SKM-1 (cell line): ENCODE results near the gene RADIL.

ENCODE experiments used
- DNase-seq: peaks from one replicate; lab custom pipeline; 2025; ENCODE audit not compliant: unreplicated experiment; lab: John Stamatoyannopoulos, UW

The RADIL gene

GRCh38 chr7:4856336-4857057 is 27.0 kb downstream of the RADIL start:
- no peak for DNase-seq

DNA sequence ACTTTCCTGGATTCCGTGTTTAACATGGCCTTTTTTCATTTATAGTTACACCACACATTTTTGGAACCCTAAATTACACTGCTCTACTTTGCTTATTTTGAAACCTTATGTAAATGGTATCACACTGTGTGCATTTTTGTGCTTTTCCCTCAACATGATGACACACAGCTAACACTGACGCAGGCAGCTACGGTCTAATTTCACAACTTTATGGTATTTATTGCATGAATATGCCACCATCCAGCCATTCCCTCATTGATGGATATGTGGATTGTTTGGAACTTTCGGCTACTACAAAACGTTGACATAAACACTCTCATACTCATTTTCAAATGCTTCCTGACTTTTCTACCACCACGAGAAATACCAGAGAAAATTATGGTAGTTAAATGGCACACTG is 28.6 kb downstream of the RADIL start:
- DNase-seq: no peak

DNA sequence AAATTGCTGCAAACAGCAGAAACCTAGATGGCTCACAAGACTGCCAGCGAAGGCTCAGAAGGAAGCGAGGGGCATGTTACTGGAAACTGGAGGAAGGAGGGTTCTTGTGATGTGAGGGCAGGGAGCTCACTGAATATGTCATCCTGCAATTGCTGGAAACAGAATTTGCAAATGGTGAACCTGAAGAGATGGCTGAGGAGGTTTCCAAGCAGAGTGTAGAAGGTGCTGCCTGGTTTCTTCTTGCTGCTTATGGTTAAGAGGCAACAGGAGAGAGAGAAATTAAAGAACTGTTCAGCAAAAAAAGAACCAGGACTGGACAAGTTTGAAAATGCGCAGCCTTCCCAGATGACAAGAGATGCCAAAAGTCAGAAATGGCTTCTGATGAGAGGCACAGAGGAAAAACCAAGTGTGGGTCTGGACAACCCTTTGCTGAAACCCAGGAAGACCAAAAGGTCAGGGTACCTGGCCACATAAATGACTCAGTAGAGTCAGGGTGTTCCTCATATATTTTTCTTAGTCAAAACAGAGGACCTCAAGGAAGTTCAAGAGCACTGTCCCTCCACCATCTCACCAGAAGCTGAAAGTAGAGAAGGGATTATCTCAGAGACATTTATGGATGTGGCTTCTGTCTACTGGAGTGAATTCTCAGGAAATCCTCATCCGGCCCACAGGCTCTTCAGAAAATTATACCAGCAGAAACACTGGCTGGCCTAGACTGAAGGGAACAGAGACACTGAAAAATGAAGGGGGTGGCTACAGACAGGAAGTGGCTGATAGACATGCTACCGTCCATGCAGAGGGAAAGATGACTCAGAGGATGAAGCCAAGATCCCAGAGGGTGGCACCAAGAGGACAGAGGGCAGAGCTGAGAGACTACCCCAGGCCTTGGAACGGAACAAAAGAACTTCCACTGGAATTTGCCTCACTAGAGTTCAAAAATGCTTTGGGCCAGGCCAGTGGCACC is 31.8 kb downstream of the RADIL start:
- peak; percentile 42 for DNase-seq

- no peak for DNase-seq
Observed at GRCh38 chr7:4850262-4850795, 33.2 kb downstream of the RADIL start.

GRCh38 chr7:4849390-4849789 is 34.1 kb downstream of the RADIL start:
- DNase-seq: no peak

- DNase-seq: no peak
Observed at GRCh38 chr7:4845740-4846142, 37.8 kb downstream of the RADIL start.

DNA sequence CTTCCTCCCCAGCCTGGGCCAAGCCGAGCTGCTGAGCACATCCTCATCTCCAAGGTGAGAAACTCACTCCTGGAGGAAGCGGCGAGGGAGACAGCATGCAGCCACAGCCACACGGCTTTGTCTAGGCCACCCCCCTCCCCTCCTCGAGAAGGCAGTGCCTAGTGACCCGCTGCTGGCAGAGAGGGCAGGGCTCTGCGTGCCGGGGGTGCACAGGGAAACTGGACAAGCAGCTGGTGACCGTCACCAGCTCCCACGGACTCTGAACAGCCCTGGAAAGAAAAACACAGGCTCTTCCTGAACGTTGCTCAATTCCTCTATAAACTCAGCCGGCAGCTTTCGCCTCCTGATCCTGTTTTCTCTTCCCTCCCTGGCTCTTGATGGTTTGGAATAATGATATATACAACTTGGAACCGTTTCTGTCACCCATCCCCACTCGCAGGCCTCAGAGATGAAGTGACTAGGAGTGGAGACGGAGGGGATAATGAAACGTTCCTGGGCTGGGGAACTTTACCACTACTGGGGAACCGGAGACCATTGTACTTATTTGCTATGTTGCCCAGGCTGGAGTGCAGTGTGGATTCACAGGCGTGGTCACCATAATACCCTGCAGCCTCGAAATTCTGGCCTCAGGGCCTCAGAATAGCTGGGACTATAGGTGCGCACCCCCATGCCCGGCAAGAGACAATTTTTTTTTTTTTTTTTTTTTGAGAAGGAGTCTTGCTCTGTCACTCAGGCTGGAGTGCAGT is 41.0 kb downstream of the RADIL start:
- DNase-seq: no peak

DNA sequence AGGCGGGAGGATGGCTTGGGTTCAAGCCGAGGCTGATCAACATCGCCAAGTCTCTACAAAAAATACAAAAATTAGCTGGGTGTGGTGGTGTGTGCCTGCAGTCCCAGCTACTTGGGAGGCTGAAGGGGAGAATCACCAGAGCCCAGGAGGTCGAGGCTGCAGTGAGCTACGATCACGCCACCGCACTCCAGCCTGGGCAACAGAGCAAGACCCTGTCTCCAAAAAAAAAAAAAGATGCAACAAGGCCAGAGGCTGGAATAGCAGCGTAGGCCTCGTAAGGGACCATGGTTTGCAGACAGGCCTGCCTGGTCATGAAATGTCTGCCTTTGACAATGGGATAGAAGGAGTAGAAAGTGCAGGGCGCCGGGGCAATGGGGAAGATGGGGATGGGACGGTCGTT is 41.7 kb downstream of the RADIL start:
- no peak for DNase-seq

- no peak for DNase-seq
Observed at GRCh38 chr7:4841007-4841784, 42.3 kb downstream of the RADIL start.

- DNase-seq: no peak
Observed at GRCh38 chr7:4840079-4840501, 43.4 kb downstream of the RADIL start.

DNA sequence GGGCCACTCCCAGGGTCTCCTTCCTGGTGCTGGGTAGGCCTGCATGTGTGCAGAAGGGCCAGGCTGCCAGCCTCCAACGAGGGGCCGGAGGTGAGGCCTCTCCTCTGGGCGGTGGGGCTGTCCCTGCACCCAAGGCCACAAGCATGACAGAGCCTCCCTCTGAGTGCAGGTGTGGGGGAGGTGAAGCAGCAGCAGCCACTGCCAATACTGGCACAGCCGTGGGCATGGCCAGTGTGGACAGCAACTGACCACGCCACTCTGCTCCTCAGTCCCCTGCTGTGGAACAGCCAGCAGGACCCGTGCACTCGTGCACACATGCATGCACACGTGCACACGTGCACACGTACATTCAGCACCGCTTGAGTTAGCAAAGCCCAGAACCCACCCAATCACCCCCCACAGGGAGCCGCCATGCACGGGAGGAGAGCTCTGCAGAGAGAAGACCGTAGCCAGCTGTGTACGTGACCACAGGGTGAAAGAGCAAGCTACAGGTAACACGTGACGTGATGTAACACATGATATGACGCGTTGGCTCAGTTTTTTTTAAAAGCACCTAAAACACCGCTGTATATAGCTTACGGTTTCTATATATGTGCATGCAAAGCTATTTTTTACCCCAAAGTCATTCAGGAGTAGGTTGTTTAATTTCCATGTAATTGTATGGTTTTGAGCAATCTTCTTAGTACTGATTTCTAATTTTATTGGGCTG is 44.7 kb downstream of the RADIL start:
- no peak for DNase-seq

GRCh38 chr7:4837803-4838625 is 45.5 kb downstream of the RADIL start:
- no peak for DNase-seq

- DNase-seq: no peak
Observed at GRCh38 chr7:4837041-4837802, 46.3 kb downstream of the RADIL start.

- DNase-seq: no peak
Observed at GRCh38 chr7:4836206-4836661, 47.3 kb downstream of the RADIL start.

GRCh38 chr7:4835398-4836205 is 47.9 kb downstream of the RADIL start:
- no peak for DNase-seq

DNA sequence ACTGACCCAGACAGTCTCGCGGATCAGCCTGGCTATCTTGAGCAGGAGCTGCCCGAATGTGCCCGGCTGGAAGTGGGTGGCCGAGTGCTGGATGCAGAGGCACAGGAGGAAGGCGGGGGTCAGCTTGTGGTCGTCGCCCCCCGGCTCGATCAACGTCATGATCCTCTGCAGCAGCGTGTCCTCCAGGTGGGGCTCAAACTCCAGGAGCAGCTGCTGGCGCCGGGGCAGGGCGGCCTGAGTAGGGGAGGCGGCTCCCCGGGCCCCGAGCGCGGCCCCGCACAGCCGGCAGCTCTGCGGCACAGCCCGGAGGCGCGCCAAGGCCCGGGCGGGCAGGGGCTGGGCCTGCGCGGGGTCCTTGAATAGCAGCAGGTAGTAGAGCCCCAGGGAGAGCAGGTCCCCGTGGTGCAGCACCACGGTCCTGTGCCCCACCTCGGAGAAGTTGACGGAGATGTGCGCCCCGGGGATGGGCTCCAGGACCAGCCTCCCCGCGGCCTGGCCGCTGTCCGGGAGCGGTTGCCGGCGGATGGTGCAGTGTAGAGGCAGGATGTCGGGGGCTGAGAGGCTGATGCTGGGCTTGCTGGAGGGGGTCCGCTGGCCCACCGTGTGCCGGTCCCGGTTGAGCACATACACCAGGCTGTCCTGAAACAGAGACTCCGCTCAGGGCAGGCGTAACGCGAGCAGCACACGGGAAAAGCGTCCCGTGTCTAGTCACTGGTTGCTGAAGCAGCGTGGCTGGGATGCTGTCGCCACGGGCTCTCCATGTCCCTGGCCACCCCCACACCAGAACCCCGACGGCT is 48.7 kb downstream of the RADIL start:
- no peak for DNase-seq
